NCI-H2196 treated with DMSO at 0.1 percent for 48 hours (cell line): Measurements from ENCODE around the gene RABGAP1L.
"Not testable (repeated sequence)": the region's sequence is repeated elsewhere in the genome, so short reads cannot be mapped to it uniquely, and the experiment has no call there.

Experiments used
- DNase-seq: peaks from one replicate; lab custom pipeline; 2025; ENCODE audit not compliant: unreplicated experiment; lab: John Stamatoyannopoulos, UW

Gene RABGAP1L

DNA sequence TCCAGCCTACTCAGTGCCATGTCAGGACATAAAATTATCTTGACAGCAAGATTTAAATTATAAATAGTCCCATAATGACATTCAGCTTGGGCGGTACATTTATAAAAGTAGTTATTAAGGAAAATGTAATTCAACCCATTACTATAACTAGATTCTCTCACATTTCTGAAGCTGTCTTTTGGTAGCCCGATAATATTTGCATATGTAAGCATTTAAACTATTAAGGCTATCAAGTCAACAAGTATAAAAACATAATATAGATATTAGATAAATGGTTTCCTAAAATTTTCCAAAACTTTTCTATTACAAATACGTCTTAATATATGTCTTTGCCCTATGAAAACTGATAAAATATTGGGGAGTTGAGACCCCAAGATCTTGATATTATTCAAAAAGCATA, 266.8 kb downstream of the RABGAP1L start:
- no peak for DNase-seq

GRCh38 chr1:174428033-174428432, 268.7 kb downstream of the RABGAP1L start:
- DNase-seq = no peak

- DNase-seq = no peak
Observed at GRCh38 chr1:174428739-174429138, 269.4 kb downstream of the RABGAP1L start.

GRCh38 chr1:174433451-174433850, 274.1 kb downstream of the RABGAP1L start:
- no peak for DNase-seq

DNA sequence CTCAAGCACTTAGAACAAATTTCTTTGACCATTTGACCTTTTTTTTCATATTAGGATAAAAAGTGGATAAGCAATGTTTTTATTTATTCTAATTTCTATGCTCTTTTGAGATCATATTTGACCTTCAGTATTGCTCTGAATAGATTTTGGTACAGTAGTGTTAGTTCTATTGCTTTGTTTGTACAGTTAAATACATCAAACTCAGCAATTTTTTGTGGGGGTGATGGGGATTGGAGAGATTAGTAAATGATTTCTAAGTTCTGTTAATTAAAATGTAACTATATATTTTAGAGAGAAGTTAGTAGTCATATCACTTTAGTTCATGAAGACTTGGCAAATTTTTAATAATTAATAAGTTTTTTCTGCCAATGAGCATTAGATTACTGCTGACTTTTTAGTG, 286.0 kb downstream of the RABGAP1L start:
- no peak for DNase-seq

GRCh38 chr1:174445817-174446216, 286.5 kb downstream of the RABGAP1L start:
- DNase-seq = no peak

- no peak for DNase-seq
Observed at GRCh38 chr1:174447866-174448530, 288.7 kb downstream of the RABGAP1L start, which contains the start of gene GPR52. TSS of gene GPR52 (plus strand) at chr1:174447964. CDS start at chr1:174448112, 148 bp downstream.

GRCh38 chr1:174448531-174448883, 289.2 kb downstream of the RABGAP1L start:
- no peak for DNase-seq

- no peak for DNase-seq
Observed at GRCh38 chr1:174448974-174449373, 289.7 kb downstream of the RABGAP1L start.

- no peak for DNase-seq
Observed at GRCh38 chr1:174451408-174451807, 292.1 kb downstream of the RABGAP1L start.

DNA sequence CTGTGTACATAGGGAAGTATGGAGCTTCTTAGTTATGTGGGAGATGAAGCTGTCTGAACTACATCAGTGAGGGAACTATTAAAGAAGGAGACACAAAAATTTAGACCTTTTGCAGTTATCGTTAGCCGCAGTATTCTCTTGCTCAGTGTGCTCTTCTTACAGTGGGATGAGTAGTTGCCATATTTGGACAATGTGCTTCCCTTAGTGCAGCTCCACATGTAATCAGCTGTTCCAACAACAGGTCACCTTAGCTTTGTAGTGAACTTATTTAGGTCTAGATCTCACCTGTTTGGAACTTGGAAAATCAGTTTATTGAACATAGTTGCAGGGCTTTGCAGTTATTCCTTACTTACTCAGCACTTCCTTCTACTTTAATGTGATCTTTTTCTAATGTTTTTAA, 306.5 kb downstream of the RABGAP1L start:
- DNase-seq = no peak

GRCh38 chr1:174466607-174467006, 307.3 kb downstream of the RABGAP1L start:
- no peak for DNase-seq

DNA sequence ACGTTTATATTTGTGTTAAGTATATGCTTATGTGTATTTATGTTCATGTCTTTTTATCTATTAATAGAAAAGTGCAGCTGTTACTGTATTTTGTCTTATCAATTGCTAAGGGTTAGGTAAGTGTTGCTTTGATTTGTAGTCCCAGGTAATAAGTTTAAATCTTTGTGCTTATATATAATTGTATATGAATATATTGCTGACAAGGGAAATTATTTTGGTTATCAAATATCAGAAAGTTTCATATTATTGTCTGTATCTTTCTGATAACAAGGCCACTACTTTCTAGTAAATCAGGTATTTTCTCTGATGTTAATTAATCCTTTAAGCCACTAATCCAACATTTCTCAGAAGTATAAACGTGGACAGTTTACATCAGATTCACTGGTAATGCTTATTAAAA, 309.7 kb downstream of the RABGAP1L start:
- no peak for DNase-seq

GRCh38 chr1:174469687-174470086, 310.4 kb downstream of the RABGAP1L start:
- no peak for DNase-seq

DNA sequence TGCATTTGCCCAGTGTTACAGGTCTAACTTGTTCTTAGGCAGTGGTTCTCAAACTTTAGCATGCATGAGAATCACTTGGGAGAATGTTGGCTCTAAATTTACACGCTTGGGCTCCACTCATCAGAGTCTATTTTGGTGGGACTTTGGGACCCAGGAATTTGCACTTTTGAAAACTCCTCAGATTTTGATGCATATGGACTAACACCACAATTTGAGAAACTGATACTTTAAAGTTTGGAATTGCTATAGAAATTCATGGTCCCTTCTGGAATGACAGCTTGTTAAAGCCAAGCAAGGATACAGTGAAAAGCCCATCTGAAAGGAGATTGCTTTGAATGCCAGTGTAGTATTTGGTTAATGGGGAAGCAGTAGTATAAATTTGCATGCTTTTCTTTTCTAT, 320.0 kb downstream of the RABGAP1L start:
- DNase-seq = no peak

- no peak for DNase-seq
Observed at GRCh38 chr1:174480324-174480723, 321.0 kb downstream of the RABGAP1L start.

- DNase-seq = no peak
Observed at GRCh38 chr1:174491606-174492005, 332.3 kb downstream of the RABGAP1L start.

DNA sequence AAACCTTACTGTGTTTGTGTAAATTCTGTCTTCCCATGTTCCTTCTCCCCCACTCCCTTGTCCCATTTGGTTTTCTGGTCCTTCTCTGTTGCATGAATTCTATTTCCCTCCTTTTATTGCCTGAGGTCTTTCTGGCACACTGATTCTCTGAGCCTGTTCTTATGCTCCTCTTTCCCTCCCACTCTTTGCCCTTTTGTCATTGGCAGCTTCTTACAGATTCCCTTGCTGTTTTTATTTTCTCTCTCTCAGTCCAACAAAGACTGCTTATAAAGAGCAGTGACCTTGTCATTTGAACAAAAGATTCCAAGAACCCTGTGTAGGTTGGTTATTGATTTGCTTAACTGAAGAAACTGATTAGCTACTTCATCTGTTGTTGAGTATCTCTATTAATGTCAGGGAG, 338.2 kb downstream of the RABGAP1L start:
- DNase-seq = no peak

DNA sequence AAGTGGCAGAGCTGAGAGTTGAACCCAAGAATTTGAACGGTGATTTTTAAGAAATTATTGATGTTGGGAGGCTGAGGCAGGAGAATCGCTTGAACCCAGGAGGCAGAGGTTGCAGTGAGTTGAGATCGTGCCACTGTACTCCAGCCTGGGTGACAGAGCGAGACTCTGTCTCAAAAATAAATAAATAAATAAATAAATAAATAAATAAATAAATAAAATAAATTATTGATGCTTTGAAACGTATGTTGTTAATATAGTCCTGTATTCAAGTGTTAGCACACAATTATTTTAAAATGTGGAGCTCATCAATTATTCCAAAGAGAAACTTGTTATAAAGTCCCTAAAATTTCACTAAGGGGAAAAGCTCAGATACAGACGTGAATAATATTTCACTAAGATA, 357.4 kb downstream of the RABGAP1L start:
- DNase-seq = not testable (repeated sequence)

DNA sequence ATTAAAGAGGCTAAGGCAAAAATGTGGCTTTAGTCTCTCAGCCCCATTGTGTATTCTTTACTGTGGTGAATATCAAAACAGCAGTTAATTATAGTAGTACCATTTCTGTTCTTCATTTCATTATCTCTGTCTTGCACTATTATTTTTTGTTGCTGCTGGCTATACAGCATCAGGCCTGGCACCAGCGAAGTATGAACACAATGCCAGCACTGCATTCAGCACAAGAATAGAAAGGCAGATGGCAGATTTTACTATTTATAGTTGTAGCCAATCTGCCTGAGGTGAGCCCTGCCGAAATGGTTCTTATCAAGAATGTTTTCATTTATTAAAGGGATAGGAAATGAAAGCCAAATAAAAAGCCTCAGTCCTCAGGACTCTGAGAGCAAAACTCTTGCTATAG, 360.5 kb downstream of the RABGAP1L start:
- no peak for DNase-seq

- no peak for DNase-seq
Observed at GRCh38 chr1:174531751-174532150, 372.4 kb downstream of the RABGAP1L start.

DNA sequence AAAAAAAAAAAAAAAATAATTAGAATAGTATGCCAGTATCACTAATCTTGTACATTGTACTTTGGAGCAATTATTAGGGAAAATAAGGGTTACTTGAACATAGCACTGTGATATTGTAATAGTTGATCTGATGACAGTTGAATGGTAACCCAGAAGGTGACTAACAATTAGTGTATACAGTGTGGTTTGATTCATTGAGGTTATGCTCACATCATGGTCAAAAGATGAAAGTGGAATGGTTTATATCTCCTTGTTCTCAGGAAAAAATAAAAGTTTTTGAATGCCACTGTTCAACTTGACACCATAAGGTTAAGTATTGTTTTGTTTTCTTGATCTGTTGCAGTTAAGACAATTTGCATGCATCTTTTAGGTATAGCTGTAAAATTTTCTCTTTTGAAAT, 375.5 kb downstream of the RABGAP1L start:
- no peak for DNase-seq

- no peak for DNase-seq
Observed at GRCh38 chr1:174535207-174535606, 375.9 kb downstream of the RABGAP1L start.
